DMS153 (cell line): Measurements from ENCODE around the gene PLS1.
"Not testable (repeated sequence)": the region's sequence is repeated elsewhere in the genome, so short reads cannot be mapped to it uniquely, and the experiment has no call there.

Source experiments
- DNase-seq: peaks from one replicate; lab custom pipeline; 2025; lab: John Stamatoyannopoulos, UW

Gene PLS1

GRCh38 chr3:142596726-142597088 is 514 bp downstream of the PLS1 start:
- DNase-seq = no peak

- peak; percentile 20 for DNase-seq
Observed at GRCh38 chr3:142597906-142598305, 1.7 kb downstream of the PLS1 start.

DNA sequence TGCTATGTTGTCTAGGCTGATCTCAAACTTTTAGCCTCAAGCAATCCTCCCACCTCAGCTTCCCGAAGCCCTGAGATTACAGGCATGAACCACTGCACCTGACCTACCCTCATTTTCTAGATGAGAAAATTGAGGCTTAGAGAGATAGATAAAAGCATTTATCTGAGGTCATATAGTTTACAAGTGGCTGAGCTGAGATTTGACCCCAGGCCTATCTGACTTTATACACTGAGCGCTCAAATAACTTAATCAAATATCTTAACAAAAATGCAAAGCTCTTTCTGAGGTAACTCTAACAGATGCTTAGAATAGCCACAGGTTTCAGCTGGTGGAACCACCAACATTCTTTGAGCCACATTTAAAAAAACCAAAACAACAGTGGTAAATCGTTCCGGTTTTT is 5.5 kb downstream of the PLS1 start:
- no peak for DNase-seq

GRCh38 chr3:142602619-142603385 is 6.6 kb downstream of the PLS1 start:
- no peak for DNase-seq

- DNase-seq = not testable (repeated sequence)
Observed at GRCh38 chr3:142603386-142603705, 7.2 kb downstream of the PLS1 start.

DNA sequence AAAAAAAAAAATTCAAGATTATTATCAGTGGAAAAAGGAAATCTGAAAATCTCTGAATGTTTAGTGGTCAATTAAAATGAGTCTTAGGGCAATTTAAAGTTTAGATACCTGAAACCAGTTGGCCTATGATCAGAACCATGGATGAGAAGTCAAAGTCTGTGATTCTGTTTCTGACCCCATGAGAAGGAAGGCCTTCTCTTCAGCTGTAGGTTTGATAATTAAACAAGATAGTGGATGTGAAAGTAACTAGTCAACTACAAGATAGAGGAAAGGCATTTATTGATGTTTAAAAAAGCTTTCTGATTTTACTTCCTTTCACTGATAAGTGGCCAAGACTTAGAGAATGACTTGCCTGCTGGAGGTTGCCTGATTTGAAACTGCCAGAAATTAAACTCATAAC is 8.7 kb downstream of the PLS1 start:
- no peak for DNase-seq

- DNase-seq = no peak
Observed at GRCh38 chr3:142608631-142609030, 12.4 kb downstream of the PLS1 start.

- DNase-seq = no peak
Observed at GRCh38 chr3:142609136-142609535, 12.9 kb downstream of the PLS1 start.

DNA sequence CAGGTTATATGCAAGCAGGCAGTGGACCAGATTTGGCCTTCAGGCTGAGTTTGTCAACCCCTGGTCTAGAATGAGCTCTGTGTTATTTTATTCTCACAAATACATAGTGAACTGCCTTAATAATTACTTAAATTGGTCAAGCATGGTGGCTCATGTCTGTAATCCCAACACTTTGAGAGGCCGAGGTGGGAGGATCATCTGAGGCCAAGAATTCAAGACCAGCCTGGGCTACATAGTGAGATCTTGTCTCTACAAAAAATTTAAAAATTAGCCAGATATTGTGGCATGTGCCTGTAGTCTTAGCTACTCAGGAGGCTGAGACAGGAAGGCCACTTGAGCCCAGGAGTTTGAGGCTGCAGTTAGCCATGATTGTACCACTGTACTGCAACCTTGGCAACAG is 15.0 kb downstream of the PLS1 start:
- DNase-seq = no peak

- no peak for DNase-seq
Observed at GRCh38 chr3:142613491-142613890, 17.3 kb downstream of the PLS1 start.

GRCh38 chr3:142614059-142614626 is 17.9 kb downstream of the PLS1 start:
- no peak for DNase-seq

DNA sequence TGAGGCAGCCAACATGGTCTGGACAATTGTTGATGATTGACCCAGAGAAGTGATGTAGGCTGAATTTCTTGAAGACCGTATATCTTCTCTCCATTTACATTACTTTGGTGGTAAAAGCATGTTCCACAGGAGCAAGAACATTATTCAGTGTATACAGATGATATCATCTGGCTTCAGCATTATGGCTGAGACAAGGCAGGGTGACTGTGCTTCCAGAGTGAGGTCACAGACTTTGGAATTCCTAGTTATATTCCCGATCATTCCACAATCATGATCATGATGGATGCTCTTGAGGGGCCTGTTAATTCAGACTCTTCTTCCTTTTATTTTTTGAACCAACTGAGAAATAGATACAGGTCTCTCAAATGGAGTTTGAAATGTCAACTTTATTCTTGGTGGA is 19.0 kb downstream of the PLS1 start:
- no peak for DNase-seq

DNA sequence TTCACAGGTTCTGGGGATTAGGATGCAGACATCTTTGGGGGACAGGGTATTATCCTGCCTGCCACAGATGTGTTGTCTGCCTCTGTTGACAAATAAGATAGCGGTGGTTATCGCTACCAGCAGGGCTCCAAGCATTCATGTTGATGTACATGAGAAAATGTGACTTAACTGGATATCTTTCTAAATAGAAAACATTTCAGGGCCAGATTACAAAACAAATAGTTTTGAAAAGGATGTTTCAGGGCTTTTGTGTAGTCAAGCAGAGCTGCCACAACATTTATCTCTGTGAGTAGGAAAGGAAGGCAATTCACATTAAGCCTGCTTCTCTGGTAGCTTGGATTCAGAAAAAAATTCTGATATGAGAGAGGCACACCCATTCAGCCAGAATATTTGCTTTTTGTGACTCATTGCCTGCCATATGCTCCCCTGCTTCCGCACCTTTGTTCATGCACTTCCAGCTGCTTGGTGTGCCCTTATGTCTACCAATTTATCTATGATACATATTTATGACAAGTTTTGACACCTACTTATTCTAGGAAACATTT is 22.8 kb downstream of the PLS1 start:
- peak; percentile 92 for DNase-seq

- no peak for DNase-seq
Observed at GRCh38 chr3:142622405-142622804, 26.2 kb downstream of the PLS1 start.

DNA sequence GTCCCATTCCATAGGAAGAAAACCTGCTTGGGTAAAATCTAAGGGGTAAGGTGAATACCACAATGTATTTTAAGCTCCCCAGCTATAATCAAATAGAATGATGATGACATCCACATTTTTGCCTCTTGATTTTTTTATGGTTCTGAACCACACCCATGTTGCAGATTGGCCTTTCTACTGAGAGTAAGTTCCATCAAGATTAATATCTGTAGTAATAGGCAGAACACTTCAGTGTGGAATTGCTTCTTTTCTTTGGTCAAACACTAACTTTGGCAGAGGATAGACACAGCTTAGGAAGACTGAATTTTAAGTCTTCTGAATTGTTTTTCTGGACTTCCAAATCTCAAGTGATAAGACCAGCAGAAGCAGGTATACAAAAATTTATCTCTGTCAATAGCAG is 27.0 kb downstream of the PLS1 start:
- DNase-seq = no peak

GRCh38 chr3:142624341-142625152 is 28.4 kb downstream of the PLS1 start:
- DNase-seq = no peak

- DNase-seq = no peak
Observed at GRCh38 chr3:142625153-142625440, 28.9 kb downstream of the PLS1 start.

DNA sequence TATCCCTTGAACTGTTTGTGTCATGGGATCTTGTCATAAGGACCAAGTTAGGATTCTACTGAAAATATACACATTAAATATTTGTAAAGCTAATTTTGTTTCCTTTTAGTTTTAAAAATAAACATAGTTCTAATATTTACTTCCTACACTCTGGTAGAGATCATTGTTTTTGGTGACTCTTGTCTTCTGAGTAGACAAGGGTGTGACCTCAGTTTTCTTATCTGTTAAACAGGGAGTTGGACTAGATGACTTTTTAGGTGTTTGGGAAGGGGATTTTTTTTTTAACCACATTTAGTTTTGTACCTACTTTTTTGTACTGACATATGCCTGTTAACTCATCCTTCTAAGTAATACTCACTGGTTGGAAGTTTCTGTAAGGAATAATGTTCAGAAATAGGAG is 30.8 kb downstream of the PLS1 start:
- DNase-seq = no peak

- DNase-seq = no peak
Observed at GRCh38 chr3:142628801-142629200, 32.6 kb downstream of the PLS1 start.

GRCh38 chr3:142633073-142633472 is 36.9 kb downstream of the PLS1 start:
- no peak for DNase-seq

GRCh38 chr3:142636050-142636449 is 39.9 kb downstream of the PLS1 start:
- no peak for DNase-seq

GRCh38 chr3:142636664-142637063 is 40.5 kb downstream of the PLS1 start:
- DNase-seq = no peak

DNA sequence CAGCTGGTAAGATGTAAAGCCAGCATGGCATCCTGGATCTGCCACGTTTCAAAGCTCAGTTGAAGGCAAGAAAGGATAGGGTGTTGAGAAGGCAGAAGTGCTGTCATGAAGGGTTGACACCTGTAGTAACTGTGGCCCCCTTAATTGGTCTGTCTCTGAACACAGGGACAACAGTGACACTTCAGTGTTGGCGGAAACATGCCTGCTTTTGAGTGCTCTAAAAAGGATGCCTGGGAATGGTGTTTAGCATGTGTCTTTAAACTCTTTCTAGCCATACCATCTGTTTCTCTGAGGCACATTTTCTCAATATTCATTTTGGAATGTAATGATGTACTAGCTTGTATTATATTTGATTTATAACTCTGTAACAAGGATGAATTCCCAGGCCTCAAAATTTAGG is 42.1 kb downstream of the PLS1 start:
- no peak for DNase-seq
